WTC11 (cell line): ENCODE results near the gene PSEN2. TPM values are rescaled to one million over a fixed set of nuclear protein-coding genes. Genes with fewer than 3 reads are reported as not detected.

ENCODE experiments used
- ATAC-seq: fragments of 200-7000 bp; cut with Tn5 transposase; 2 replicates; pipeline ENCODE4 v1.10.0; 2021; ENCODE audit warnings: mild to moderate bottlenecking, moderate library complexity
- CTCF ChIA-PET: fragments of 300-600 bp; sonication (Branson Sonifier 250); formaldehyde crosslinking; loops from one replicate; lab custom pipeline; 2021; ENCODE audit warnings: antibody characterized with exemption; lab: Charles Lee
- POLR2A ChIA-PET: fragments of 350-600 bp; sonication (Branson Sonifier 250); formaldehyde crosslinking; loops from one replicate; lab custom pipeline; 2021; ENCODE audit warnings: antibody characterized with exemption; lab: Charles Lee
- DNase-seq: peaks from one replicate; pipeline ENCODE4 v3.0.0; 2021; ENCODE audit warnings: low spot score
- H3K27ac Mint-ChIP-seq: 2 replicates; pipeline ENCODE4 v1.8.0; 2021; ENCODE audit warnings: mixed read lengths
- H3K27me3 Mint-ChIP-seq: 2 replicates; pipeline ENCODE4 v1.8.0; 2021; ENCODE audit warnings: low read depth, mild to moderate bottlenecking, moderate library complexity, mixed read lengths
- H3K36me3 Mint-ChIP-seq: 2 replicates; pipeline ENCODE4 v1.8.0; 2021; ENCODE audit warnings: mixed read lengths
- H3K4me1 Mint-ChIP-seq: 2 replicates; pipeline ENCODE4 v1.8.0; 2022; ENCODE audit warnings: mixed read lengths
- H3K4me3 Mint-ChIP-seq: 2 replicates; pipeline ENCODE4 v1.8.0; 2021; ENCODE audit warnings: mild to moderate bottlenecking, moderate library complexity, mixed read lengths
- H3K9me3 Mint-ChIP-seq: 2 replicates; pipeline ENCODE4 v1.8.0; 2021; ENCODE audit warnings: mixed read lengths
- ATF1 ChIP-seq: sonication (generic); formaldehyde crosslinking; IDR thresholded peaks from 2 replicates; pipeline ENCODE4 v1.8.1; 2023; ENCODE audit warnings: mild to moderate bottlenecking, moderate library complexity, missing genetic modification reagents
- ATF6 ChIP-seq: sonication (generic); formaldehyde crosslinking; IDR thresholded peaks from 2 replicates; pipeline ENCODE4 v1.8.1; 2023; ENCODE audit warnings: mild to moderate bottlenecking, missing genetic modification reagents
- E2F4 ChIP-seq: sonication (generic); formaldehyde crosslinking; IDR thresholded peaks from 2 replicates; pipeline ENCODE4 v1.8.1; 2022; ENCODE audit warnings: low read depth, mild to moderate bottlenecking, moderate library complexity, missing genetic modification reagents, borderline replicate concordance
- ERG ChIP-seq: fragments of 250-450 bp; sonication (Bioruptor Pico); IDR thresholded peaks from 2 replicates; pipeline ENCODE4 v1.8.0; 2021; ENCODE audit warnings: mild to moderate bottlenecking
- GABPB1 ChIP-seq: sonication (generic); formaldehyde crosslinking; IDR thresholded peaks from 2 replicates; pipeline ENCODE4 v1.8.1; 2023; ENCODE audit warnings: mild to moderate bottlenecking, missing genetic modification reagents
- GRHL2 ChIP-seq: fragments of 250-450 bp; sonication (Bioruptor Pico); IDR thresholded peaks from 2 replicates; pipeline ENCODE4 v1.8.0; 2022; ENCODE audit warnings: mild to moderate bottlenecking, moderate library complexity; ENCODE audit not compliant: insufficient replicate concordance, severe bottlenecking
- KAT7 ChIP-seq: sonication (generic); formaldehyde crosslinking; IDR thresholded peaks from 2 replicates; pipeline ENCODE4 v1.8.1; 2023; ENCODE audit warnings: missing genetic modification reagents, mild to moderate bottlenecking, borderline replicate concordance
- NR1H2 ChIP-seq: sonication (generic); formaldehyde crosslinking; IDR thresholded peaks from 2 replicates; pipeline ENCODE4 v1.9.0; 2021; ENCODE audit warnings: mild to moderate bottlenecking, moderate library complexity, missing genetic modification reagents
- RELA ChIP-seq: sonication (generic); formaldehyde crosslinking; IDR thresholded peaks from 2 replicates; pipeline ENCODE4 v1.8.1; 2022; ENCODE audit warnings: missing genetic modification reagents, mild to moderate bottlenecking, borderline replicate concordance
- RORB ChIP-seq: fragments of 250-450 bp; sonication (Bioruptor Pico); IDR thresholded peaks from 2 replicates; pipeline ENCODE4 v1.9.0; 2021; ENCODE audit warnings: mild to moderate bottlenecking
- STAT6 ChIP-seq: sonication (generic); formaldehyde crosslinking; conservative IDR thresholded peaks from 2 replicates; pipeline ENCODE4 v1.8.1; 2023; ENCODE audit warnings: mild to moderate bottlenecking, low read depth, missing genetic modification reagents, moderate library complexity
- TCF7 ChIP-seq: sonication (generic); formaldehyde crosslinking; IDR thresholded peaks from 2 replicates; pipeline ENCODE4 v1.8.0; 2022; ENCODE audit warnings: mild to moderate bottlenecking, low read depth, missing genetic modification reagents, moderate library complexity
- USF2 ChIP-seq: sonication (generic); formaldehyde crosslinking; IDR thresholded peaks from 2 replicates; pipeline ENCODE4 v1.8.1; 2023; ENCODE audit warnings: mild to moderate bottlenecking, missing genetic modification reagents, moderate library complexity
- ZBTB21 ChIP-seq: sonication (generic); formaldehyde crosslinking; IDR thresholded peaks from 2 replicates; pipeline ENCODE4 v1.8.1; 2023; ENCODE audit warnings: mild to moderate bottlenecking, missing genetic modification reagents, borderline replicate concordance
- total RNA-seq: library from RNA; stranded (reverse); gene quantifications from 3 replicates; pipeline ENCODE4 v1.2.3, GENCODE V29; 2021
- TF ChIP-seq, protein P1 (sequence below): sonication (generic); formaldehyde crosslinking; IDR thresholded peaks from 2 replicates; pipeline ENCODE4 v1.8.0; 2022; ENCODE audit warnings: mild to moderate bottlenecking, missing genetic modification reagents
- TF ChIP-seq, protein P2 (sequence below): sonication (generic); formaldehyde crosslinking; IDR thresholded peaks from 2 replicates; pipeline ENCODE4 v1.8.1; 2022; ENCODE audit warnings: low read depth, missing genetic modification reagents, borderline replicate concordance
- TF ChIP-seq, protein P3 (sequence below): fragments of 250-450 bp; sonication (Bioruptor Pico); IDR thresholded peaks from 2 replicates; pipeline ENCODE4 v1.9.0; 2021; ENCODE audit warnings: moderate library complexity, mild to moderate bottlenecking, inconsistent platforms, borderline replicate concordance
- TF ChIP-seq, protein P4 (sequence below): fragments of 200-600 bp; IDR thresholded peaks from 2 replicates; pipeline ENCODE4 v1.8.0; 2022; ENCODE audit warnings: antibody characterized with exemption

Gene PSEN2
- total RNA-seq, 1 experiment from 2014 or later, result 18.4 TPM

DNA sequence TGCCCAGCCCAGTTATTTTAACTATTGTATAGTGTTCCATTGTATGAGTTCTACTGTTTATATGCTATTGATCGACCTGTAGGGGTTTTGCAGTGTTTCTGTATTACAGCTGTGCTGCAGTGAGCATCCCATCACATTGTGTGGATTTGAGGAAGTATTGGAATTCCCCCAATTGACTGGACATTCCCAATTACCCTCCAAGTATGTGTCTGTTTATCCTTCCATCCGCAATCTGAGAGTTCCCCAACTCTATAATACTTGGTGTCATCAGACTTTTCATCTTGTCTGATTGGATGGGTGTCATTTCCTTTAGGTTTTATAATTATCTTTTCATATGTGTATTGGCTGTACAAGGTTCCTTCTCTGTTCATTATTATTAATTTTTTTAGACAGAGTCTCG lies 27.8 kb downstream of the PSEN2 start:
- TF ChIP-seq, protein P1, sequence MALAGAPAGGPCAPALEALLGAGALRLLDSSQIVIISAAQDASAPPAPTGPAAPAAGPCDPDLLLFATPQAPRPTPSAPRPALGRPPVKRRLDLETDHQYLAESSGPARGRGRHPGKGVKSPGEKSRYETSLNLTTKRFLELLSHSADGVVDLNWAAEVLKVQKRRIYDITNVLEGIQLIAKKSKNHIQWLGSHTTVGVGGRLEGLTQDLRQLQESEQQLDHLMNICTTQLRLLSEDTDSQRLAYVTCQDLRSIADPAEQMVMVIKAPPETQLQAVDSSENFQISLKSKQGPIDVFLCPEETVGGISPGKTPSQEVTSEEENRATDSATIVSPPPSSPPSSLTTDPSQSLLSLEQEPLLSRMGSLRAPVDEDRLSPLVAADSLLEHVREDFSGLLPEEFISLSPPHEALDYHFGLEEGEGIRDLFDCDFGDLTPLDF (CRISPR knock-in tag), result no peak
- TF ChIP-seq TCF7 (no peak), E2F4 (no peak), USF2 (CRISPR knock-in tag) (no peak), RELA (CRISPR knock-in tag) (no peak), KAT7 (no peak), STAT6 (CRISPR knock-in tag) (no peak), GRHL2 (CRISPR knock-in tag) (no peak), ERG (CRISPR knock-in tag) (no peak)
- TF ChIP-seq, protein P2, sequence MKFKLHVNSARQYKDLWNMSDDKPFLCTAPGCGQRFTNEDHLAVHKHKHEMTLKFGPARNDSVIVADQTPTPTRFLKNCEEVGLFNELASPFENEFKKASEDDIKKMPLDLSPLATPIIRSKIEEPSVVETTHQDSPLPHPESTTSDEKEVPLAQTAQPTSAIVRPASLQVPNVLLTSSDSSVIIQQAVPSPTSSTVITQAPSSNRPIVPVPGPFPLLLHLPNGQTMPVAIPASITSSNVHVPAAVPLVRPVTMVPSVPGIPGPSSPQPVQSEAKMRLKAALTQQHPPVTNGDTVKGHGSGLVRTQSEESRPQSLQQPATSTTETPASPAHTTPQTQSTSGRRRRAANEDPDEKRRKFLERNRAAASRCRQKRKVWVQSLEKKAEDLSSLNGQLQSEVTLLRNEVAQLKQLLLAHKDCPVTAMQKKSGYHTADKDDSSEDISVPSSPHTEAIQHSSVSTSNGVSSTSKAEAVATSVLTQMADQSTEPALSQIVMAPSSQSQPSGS (CRISPR knock-in tag), result no peak
- TF ChIP-seq, protein P3, sequence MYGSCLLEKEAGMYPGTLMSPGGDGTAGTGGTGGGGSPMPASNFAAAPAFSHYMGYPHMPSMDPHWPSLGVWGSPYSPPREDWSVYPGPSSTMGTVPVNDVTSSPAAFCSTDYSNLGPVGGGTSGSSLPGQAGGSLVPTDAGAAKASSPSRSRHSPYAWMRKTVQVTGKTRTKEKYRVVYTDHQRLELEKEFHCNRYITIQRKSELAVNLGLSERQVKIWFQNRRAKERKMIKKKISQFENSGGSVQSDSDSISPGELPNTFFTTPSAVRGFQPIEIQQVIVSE (CRISPR knock-in tag), result no peak
- TF ChIP-seq, protein P4, sequence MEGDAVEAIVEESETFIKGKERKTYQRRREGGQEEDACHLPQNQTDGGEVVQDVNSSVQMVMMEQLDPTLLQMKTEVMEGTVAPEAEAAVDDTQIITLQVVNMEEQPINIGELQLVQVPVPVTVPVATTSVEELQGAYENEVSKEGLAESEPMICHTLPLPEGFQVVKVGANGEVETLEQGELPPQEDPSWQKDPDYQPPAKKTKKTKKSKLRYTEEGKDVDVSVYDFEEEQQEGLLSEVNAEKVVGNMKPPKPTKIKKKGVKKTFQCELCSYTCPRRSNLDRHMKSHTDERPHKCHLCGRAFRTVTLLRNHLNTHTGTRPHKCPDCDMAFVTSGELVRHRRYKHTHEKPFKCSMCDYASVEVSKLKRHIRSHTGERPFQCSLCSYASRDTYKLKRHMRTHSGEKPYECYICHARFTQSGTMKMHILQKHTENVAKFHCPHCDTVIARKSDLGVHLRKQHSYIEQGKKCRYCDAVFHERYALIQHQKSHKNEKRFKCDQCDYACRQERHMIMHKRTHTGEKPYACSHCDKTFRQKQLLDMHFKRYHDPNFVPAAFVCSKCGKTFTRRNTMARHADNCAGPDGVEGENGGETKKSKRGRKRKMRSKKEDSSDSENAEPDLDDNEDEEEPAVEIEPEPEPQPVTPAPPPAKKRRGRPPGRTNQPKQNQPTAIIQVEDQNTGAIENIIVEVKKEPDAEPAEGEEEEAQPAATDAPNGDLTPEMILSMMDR, result no peak
- peaks cover 17% of the 10 kb centered on the region for H3K36me3 Mint-ChIP-seq
- ATAC-seq, result no peak
- DNase-seq, result no peak
- H3K27me3 Mint-ChIP-seq, result no peaks in the 10 kb centered on the region
- H3K4me1 Mint-ChIP-seq, result no peaks in the 10 kb centered on the region
- H3K4me3 Mint-ChIP-seq, result no peak overlapping the region
- POLR2A ChIA-PET, result no interaction called here
- CTCF ChIA-PET, result no interaction called here
- no peaks in the 10 kb centered on the region for H3K9me3 Mint-ChIP-seq
- no peak overlapping the region for H3K27ac Mint-ChIP-seq

DNA sequence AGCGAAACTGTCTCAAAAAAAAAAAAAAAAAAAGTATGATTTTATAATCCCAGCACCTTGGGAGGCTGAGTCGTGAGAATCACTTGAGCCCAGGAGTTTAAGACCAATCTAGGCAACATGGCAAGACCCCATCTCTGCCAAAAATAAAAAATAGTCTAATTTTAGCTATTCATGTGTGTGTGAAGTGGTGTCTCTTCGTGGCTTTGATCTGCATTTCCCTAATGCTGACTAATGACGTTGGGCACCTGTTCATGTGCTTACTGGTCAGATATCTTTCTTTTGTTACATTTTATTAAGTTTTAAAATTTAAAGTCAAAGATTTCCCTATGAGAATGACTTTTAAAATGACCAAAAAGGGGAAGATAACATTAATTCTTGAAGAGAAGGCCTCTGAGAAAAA lies 31.0 kb downstream of the PSEN2 start:
- ATAC-seq, result no peak
- Mint-ChIP-seq H3K4me1 (peaks cover 3% of the 10 kb centered on the region; the same call in 1 of the 2 replicates), H3K36me3 (peaks cover 10% of the 10 kb centered on the region), H3K27me3 (no peaks in the 10 kb centered on the region), H3K27ac (no peak overlapping the region), H3K4me3 (no peak overlapping the region), H3K9me3 (no peaks in the 10 kb centered on the region)
- ChIA-PET POLR2A (no interaction called here), CTCF (no interaction called here)
- DNase-seq, result no peak
- TF ChIP-seq RORB (CRISPR knock-in tag), result no peak
- TF ChIP-seq GABPB1 (CRISPR knock-in tag), result no peak
- no peak for TF ChIP-seq ERG (CRISPR knock-in tag)
- no peak for TF ChIP-seq ATF6 (CRISPR knock-in tag)
- TF ChIP-seq ATF1 (CRISPR knock-in tag), result no peak
- no peak for TF ChIP-seq ZBTB21
- no peak for TF ChIP-seq NR1H2 (CRISPR knock-in tag)
